ENCODE measurements around the gene SLC6A17.

SLC6A17 gene

GRCh38 chr1:110135246-110135645, 15.0 kb upstream of the SLC6A17 start:
- DNase-seq = no peak

GRCh38 chr1:110135666-110136065, 14.6 kb upstream of the SLC6A17 start:
- DNase-seq = no peak

DNA sequence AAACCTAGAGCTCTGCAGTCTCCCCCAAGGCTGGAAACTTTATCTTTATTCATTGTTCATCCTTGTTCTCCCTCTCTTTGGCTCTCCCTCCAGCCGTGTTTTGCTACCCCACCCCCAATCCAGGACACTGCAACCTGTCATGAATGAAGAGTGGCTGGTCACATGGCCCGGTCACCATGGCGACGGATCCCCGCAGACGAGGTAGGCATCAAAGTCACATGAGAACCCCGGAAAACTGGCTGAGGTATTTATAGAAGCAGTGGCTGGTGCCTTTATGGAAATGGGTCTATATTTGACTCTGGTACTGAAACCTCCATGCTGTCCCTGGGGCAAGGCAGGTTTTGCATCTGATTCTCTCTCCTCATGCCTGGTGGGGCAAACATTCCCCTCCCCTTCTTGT, 13.4 kb upstream of the SLC6A17 start:
- DNase-seq = peak in 47 of 56 donors; percentile 8 to 86 (median 55)

DNA sequence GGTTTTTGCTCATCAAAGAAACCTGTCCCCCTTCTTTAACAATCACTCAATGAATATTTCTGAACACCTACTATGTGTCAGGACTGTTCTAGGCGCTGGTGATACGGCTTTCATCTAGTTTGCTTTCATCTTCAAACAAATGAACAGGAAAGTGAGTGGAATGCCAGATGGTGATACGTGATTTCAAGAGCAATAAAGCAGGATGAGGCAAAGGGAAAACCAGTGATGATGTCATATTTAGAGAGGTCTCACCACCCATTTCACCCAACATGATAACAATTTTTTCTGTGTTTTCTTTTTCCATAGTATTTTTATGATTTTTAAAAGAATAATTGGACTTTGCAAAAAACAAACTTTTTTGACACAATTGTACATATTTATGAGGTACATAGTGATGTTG, 11.3 kb upstream of the SLC6A17 start:
- no peak for DNase-seq

DNA sequence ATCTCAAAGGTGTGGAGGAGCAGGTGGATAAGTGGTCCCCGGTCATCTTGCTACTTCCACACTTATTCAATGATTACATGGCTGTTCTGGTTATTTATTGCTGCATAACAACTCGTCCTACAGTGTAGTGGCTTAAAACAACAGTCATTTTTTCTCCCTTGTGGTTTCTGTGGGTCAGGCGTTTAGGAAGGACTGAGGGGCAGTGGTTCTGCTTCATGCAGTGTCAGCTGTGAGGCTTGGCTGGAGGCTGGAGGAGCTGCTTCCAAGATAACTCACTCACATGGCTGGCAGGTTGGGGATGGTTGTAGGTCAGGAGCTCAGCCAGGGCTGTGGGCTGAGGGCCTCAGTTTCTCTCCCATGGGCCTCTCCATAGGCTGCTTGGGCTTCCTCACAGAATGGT, 5.9 kb upstream of the SLC6A17 start:
- DNase-seq = no peak

- no peak for DNase-seq
Observed at GRCh38 chr1:110148961-110149360, 1.3 kb upstream of the SLC6A17 start.

DNA sequence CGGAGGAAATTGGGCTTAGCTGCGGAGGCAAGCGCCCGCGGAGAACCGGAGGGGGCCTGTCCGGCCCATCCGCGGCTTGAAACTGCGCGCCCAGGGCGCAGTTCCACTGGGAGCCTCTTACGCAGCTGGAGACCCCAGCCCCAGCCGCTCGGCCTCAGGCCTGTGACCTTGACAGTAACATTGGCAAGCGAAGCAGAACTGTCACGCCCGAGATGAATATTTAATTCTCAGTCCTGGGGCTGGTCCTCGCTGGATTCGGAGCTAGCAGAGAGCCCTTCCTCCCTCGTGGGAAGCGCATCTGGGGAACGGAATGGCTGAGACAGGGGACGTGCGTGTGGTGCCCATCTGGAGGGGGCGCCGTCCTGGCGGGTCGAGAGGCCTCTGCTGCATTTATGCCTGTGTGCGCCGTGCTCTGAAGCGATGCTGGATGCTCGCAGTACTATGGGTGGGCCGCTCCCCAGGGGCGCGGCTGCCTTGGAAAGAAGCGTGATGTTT, 928 bp downstream of the SLC6A17 start:
- DNase-seq = no peak

- peak in 5 of 56 donors; percentile 18 to 41 (median 23) for DNase-seq
Observed at GRCh38 chr1:110152133-110152785, 2.0 kb downstream of the SLC6A17 start.

DNA sequence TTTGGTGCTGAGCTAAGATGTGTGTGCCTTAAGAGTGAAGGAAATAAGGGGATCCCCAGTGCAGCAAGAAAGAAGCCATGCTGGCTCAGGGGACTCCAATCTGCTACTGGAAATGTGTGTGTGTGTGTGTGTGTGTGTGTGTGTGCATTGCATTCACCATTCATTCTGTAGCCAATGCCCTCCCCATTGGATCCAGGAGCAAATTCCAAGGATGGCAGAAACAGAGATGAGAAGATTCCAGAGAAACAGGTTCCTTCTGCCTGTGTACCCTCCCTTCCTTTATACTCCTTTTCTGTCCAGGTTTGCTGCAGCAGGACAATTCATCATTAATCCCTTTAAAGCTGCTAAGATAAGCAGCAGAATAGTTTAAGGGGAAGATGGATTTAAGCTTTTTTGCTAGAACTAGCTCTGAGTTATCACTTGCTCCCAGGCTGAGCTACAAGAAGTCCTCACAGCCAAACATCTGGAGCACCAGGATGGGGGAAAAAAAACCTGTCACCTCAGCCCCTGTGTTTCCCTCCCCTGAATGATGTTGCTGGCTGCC, 3.2 kb downstream of the SLC6A17 start:
- DNase-seq = no peak

GRCh38 chr1:110155878-110156522, 5.7 kb downstream of the SLC6A17 start:
- DNase-seq = no peak

DNA sequence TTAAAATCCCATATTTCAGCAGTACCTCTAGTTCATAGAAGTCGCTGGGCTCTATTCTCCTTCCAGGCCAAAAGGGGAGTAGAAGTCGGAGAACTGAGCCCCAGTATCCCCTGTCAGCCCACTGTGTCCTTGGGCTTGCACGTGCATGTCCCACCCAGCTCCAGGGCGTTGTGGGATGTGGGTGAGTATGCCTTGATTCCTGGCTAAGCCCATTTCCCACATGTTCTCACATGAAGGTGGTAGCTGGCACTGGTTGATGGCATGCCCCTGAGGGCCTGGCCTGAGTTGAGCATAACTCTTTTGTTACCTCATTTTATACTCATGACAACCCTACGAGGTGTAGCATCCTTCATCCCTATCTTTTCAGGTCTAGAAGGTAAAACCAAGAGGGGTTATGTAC, 8.0 kb downstream of the SLC6A17 start:
- no peak for DNase-seq

- no peak for DNase-seq
Observed at GRCh38 chr1:110159168-110159567, 8.9 kb downstream of the SLC6A17 start.

DNA sequence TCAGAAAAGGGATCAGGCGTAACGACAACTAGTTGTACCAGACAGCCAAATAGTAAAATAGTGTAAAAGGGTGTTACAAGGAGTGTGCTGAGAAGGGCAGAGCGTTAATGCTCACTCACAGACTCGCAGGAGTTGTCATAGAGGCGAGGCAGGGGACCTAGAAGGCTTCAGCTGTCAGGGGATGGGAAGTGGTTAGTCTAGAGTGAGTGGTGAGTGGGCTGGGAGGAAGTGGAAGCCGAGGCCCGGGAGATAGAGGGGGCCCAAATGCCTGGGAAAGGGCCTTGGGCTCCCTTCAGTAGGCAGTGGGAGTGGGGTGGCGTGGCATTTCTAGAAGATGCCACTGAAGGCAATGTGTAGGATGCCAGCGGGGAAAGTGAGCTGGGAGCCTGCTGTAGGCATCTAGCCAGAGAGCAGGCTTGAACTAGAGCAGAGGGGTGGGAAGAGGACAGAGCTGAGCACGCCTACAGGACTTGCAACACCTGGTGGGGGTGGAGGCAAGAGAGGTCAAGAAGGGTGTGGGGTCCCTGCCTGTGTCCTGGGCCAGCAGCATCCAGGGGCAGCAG, 10.3 kb downstream of the SLC6A17 start:
- no peak for DNase-seq

- no peak for DNase-seq
Observed at GRCh38 chr1:110161165-110161564, 10.9 kb downstream of the SLC6A17 start.

DNA sequence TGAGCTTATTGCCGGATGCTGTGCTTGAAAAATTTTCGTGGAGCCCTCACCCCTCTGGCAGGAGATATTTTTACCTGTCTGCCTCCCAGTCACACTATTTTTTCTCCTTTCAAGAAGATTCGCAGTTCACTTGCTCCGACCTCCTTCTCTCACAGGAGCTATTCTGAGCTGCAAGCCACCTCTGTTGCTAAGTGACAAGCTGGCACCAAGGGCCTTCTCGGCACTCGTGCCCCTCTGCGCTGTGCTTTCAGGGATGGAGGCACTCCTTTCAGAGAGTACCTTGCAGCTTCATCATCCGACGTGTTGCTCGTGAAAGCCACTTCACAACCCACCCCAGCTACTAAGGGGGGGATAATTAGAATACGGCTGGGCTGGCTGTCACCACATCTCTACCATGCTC, 11.6 kb downstream of the SLC6A17 start:
- peak in 18 of 56 donors; percentile 18 to 68 (median 36) for DNase-seq

GRCh38 chr1:110163591-110163990, 13.3 kb downstream of the SLC6A17 start:
- DNase-seq = no peak

GRCh38 chr1:110164725-110165350, 14.5 kb downstream of the SLC6A17 start:
- DNase-seq = no peak

DNA sequence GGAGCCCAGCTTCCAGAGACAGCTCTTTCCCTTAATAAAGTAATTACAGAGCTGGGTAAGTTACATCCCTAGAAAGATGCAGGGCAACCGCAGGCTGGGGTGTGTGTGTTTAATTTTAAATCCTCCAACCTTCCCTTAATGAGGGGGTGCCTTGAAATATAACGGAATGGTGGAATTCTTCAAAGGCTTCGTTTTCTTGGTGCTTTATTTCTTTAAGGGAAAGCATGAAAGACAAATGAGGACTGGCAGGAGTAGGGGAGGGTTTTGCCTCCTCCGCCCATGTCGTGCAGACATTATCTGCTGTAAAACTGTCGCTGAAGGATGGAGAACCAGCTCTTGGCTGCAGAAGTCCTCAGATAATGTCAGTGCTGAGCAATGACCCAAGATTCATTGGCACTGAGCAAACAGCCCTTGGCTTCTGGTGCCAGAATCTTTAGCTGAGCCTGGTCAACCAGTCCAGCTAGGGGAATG, 15.5 kb downstream of the SLC6A17 start:
- DNase-seq = no peak

DNA sequence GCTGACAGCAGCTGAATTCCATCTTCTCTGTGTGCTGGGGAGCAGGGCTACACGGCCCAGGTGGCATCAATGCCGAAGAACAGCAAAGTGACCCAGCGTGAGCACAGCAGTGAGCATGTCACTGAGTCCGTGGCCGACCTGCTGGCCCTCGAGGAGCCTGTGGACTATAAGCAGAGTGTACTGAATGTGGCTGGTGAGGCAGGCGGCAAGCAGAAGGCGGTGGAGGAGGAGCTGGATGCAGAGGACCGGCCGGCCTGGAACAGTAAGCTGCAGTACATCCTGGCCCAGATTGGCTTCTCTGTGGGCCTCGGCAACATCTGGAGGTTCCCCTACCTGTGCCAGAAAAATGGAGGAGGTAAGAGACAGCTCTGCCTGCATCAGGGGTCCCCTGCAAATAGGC, 16.6 kb downstream of the SLC6A17 start:
- no peak for DNase-seq

- DNase-seq = peak in 5 of 56 donors; percentile 11 to 57 (median 21)
Observed at GRCh38 chr1:110170766-110171733, 20.8 kb downstream of the SLC6A17 start.

- DNase-seq = no peak
Observed at GRCh38 chr1:110172001-110172400, 21.7 kb downstream of the SLC6A17 start.

All from amygdala (tissue), 56 donors.